Activated naive CD8-positive, alpha-beta T cell treated with anti-CD3 and anti-CD28 coated beads, Interleukin-2, amount 50 U/mL, for 24 hours (primary cell): Measurements from ENCODE around the gene TMTC2.

ENCODE experiments used
- ATAC-seq: fragments of 150-1000 bp; cut with Tn5 transposase; one replicate; pipeline ENCODE4 v1.10.0; 2021
- DNase-seq: peaks from one replicate; pipeline ENCODE4 v3.0.0; 2021
- H3K27ac Mint-ChIP-seq: one replicate; pipeline ENCODE4 v1.8.0; 2021; ENCODE audit warnings: mild to moderate bottlenecking, mixed read lengths
- H3K27me3 Mint-ChIP-seq: one replicate; pipeline ENCODE4 v1.8.0; 2021; ENCODE audit warnings: mixed read lengths
- H3K36me3 Mint-ChIP-seq: one replicate; pipeline ENCODE4 v1.8.0; 2021; ENCODE audit warnings: low read depth, mixed read lengths
- H3K4me1 Mint-ChIP-seq: one replicate; pipeline ENCODE4 v1.8.0; 2021; ENCODE audit warnings: mixed read lengths
- H3K4me3 Mint-ChIP-seq: one replicate; pipeline ENCODE4 v1.8.0; 2021; ENCODE audit warnings: mild to moderate bottlenecking, moderate library complexity, mixed read lengths
- H3K9me3 Mint-ChIP-seq: one replicate; pipeline ENCODE4 v1.8.0; 2021; ENCODE audit warnings: mixed read lengths

The TMTC2 gene

GRCh38 chr12:83157604-83158003 lies 470.9 kb downstream of the TMTC2 start:
- Mint-ChIP-seq H3K4me3 (no peak overlapping the region), H3K36me3 (no peaks in the 10 kb centered on the region), H3K27me3 (no peaks in the 10 kb centered on the region), H3K27ac (no peak overlapping the region), H3K9me3 (no peaks in the 10 kb centered on the region), H3K4me1 (no peaks in the 10 kb centered on the region)
- no peak for DNase-seq
- no peak for ATAC-seq

DNA sequence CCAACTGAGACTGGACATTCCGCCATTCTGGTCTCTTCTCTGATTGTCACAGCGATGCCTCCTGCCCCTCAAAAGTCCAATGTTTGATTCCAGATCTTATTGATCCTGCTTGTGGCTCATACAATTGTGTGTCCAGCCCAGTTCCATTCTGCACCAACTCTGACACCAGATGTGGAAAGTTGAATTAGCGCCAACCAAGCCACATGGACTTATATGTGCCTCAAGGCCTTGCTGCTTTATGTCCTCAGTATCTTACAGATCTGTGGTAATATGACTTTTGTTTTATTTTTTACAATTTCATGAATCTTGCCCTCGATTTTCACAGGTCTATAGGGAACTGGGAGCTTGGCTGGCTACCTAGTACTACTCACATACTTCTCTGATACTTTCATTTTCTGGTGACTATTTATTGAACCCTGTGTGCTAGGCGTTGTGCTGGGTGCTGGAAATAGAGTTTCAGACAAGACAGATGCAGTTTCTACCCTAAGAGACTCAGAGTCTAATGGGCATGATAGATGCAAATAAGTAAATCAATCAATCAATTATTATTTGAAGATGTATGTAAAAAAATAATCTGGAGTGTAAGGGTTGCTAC lies 472.0 kb downstream of the TMTC2 start:
- DNase-seq (no peak), ATAC-seq (no peak)
- H3K36me3 Mint-ChIP-seq: no peaks in the 10 kb centered on the region
- H3K4me3 Mint-ChIP-seq: no peak overlapping the region
- H3K9me3 Mint-ChIP-seq: no peaks in the 10 kb centered on the region
- no peaks in the 10 kb centered on the region for H3K4me1 Mint-ChIP-seq
- no peak overlapping the region for H3K27ac Mint-ChIP-seq
- no peaks in the 10 kb centered on the region for H3K27me3 Mint-ChIP-seq

DNA sequence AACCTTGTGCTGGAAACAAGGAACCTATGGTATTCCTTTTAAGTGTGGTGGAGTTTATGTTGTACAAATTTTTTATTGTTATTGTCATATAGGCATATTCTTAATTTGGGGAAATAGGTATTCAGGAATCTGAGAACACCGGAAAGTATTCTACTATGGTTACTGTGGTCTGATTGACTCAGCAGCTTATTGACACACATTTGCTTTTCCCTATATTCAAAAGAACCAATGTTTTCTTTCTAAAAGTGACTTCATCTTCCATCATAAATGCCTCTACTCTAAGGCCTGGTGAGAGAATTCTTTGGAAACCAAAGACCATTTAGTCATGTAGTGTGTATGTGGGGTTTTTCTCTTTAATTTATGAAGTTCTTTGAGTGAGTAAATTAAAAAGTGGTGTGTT lies 474.8 kb downstream of the TMTC2 start:
- Mint-ChIP-seq H3K27ac (no peak overlapping the region), H3K9me3 (no peaks in the 10 kb centered on the region), H3K4me1 (no peaks in the 10 kb centered on the region), H3K36me3 (no peaks in the 10 kb centered on the region), H3K27me3 (no peaks in the 10 kb centered on the region), H3K4me3 (no peak overlapping the region)
- no peak for DNase-seq
- ATAC-seq: no peak

GRCh38 chr12:83168751-83169150 lies 482.0 kb downstream of the TMTC2 start:
- H3K36me3 Mint-ChIP-seq: no peaks in the 10 kb centered on the region
- no peak for DNase-seq
- H3K4me3 Mint-ChIP-seq: no peak overlapping the region
- no peaks in the 10 kb centered on the region for H3K9me3 Mint-ChIP-seq
- no peak for ATAC-seq
- no peak overlapping the region for H3K27ac Mint-ChIP-seq
- H3K27me3 Mint-ChIP-seq: no peaks in the 10 kb centered on the region
- no peaks in the 10 kb centered on the region for H3K4me1 Mint-ChIP-seq

DNA sequence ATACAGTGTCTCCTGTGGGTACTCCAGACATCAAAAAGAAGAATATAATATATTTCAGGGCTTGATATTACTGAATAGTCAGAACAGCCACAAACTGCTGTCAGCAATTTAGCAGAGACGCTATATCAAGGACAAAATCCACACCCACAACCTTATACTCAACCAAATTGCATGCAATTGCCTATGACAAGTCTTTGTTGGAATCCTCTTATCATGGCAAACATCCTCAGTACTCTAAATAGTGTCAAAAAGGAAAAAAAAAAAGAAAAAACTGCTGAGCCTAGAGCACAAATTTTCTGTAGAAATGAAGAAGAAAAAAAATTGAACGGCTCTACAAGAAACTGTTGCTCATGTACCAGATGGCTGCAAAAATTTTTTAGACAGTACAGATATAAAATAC lies 485.7 kb downstream of the TMTC2 start:
- no peaks in the 10 kb centered on the region for H3K27me3 Mint-ChIP-seq
- H3K36me3 Mint-ChIP-seq: no peaks in the 10 kb centered on the region
- DNase-seq (no peak), ATAC-seq (no peak)
- H3K4me1 Mint-ChIP-seq: no peaks in the 10 kb centered on the region
- no peak overlapping the region for H3K4me3 Mint-ChIP-seq
- H3K27ac Mint-ChIP-seq: no peak overlapping the region
- peaks cover 7% of the 10 kb centered on the region for H3K9me3 Mint-ChIP-seq

GRCh38 chr12:83172866-83173649 lies 486.4 kb downstream of the TMTC2 start:
- no peak for DNase-seq
- Mint-ChIP-seq H3K4me3 (no peak overlapping the region), H3K27ac (no peak overlapping the region), H3K9me3 (peaks cover 7% of the 10 kb centered on the region), H3K4me1 (no peaks in the 10 kb centered on the region), H3K27me3 (no peaks in the 10 kb centered on the region), H3K36me3 (no peaks in the 10 kb centered on the region)
- no peak for ATAC-seq

- no peaks in the 10 kb centered on the region for H3K4me1 Mint-ChIP-seq
- peaks cover 6% of the 10 kb centered on the region for H3K9me3 Mint-ChIP-seq
- no peaks in the 10 kb centered on the region for H3K36me3 Mint-ChIP-seq
- peaks cover 2% of the 10 kb centered on the region for H3K27me3 Mint-ChIP-seq
- DNase-seq (no peak), ATAC-seq (no peak)
- H3K27ac Mint-ChIP-seq: no peak overlapping the region
- H3K4me3 Mint-ChIP-seq: no peak overlapping the region
Measured at GRCh38 chr12:83179999-83180398, 493.3 kb downstream of the TMTC2 start.

- Mint-ChIP-seq H3K9me3 (no peaks in the 10 kb centered on the region), H3K27me3 (peaks cover 2% of the 10 kb centered on the region), H3K27ac (no peak overlapping the region), H3K4me3 (no peak overlapping the region), H3K4me1 (no peaks in the 10 kb centered on the region), H3K36me3 (no peaks in the 10 kb centered on the region)
- DNase-seq (no peak), ATAC-seq (no peak)
Measured at GRCh38 chr12:83181074-83181473, 494.4 kb downstream of the TMTC2 start.

- Mint-ChIP-seq H3K27ac (no peak overlapping the region), H3K4me1 (no peaks in the 10 kb centered on the region), H3K27me3 (peaks cover 2% of the 10 kb centered on the region), H3K4me3 (no peak overlapping the region), H3K9me3 (no peaks in the 10 kb centered on the region), H3K36me3 (no peaks in the 10 kb centered on the region)
- DNase-seq (no peak), ATAC-seq (no peak)
Measured at GRCh38 chr12:83183132-83183531, 496.4 kb downstream of the TMTC2 start.
